Lower leg skin (tissue), 4 donors: Measurements from ENCODE around the gene COX6B2. TPM values are rescaled to one million over a fixed set of nuclear protein-coding genes. Genes with fewer than 3 reads are reported as not detected.
A peak's percentile ranks its signal among the peaks of the same experiment; 100 is the strongest.

ENCODE experiments used
- DNase-seq, 2 donors: peaks; one replicate each; pipeline ENCODE4 v3.0.0-alpha.2; 2019; ENCODE audit warnings: low spot score in 2 of 2
- H3K4me3 ChIP-seq: fragments of 200-600 bp; sonication (generic); 2 replicates; pipeline ENCODE4 v1.5.1; 2017; ENCODE audit warnings: mild to moderate bottlenecking, low read depth; ENCODE audit not compliant: poor library complexity, severe bottlenecking
- CTCF ChIP-seq, 3 donors: fragments of 450-650 bp; IDR thresholded peaks; one replicate each; pipeline ENCODE4 v1.5.1; 2016; ENCODE audit warnings: antibody characterized with exemption in 3 of 3, mild to moderate bottlenecking in 3 of 3, moderate library complexity in 2 of 3
- POLR2A ChIP-seq, 2 donors: fragments of 450-650 bp; IDR thresholded peaks; one replicate each; pipeline ENCODE4 v1.6.1; 2016 to 2017; ENCODE audit warnings: antibody characterized with exemption in 2 of 2, mild to moderate bottlenecking in 1 of 2, moderate library complexity in 1 of 2
- WGBS, 2 donors: methylation state at CpG; one replicate each; pipeline ENCODE4 v1.1.5; 2018; 5-methylcytosine and 5-hydroxymethylcytosine counted together
- intact Hi-C: fragments of 100-400 bp; cut with DNase I; formaldehyde crosslinking; loops from one replicate; pipeline ENCODE4 v1.15.0; 2023; ENCODE audit warnings: low total_unique reads
- total RNA-seq, 4 donors: library from RNA; depleted of rRNA; stranded (reverse); fragments of >200 nt; gene quantifications; one replicate each; pipeline ENCODE4 v1.1.0, GENCODE V29; 2016

COX6B2 gene
- total RNA-seq, 4 donors from 2014 or later, result 0.42 to 1.1 (median 0.49) TPM; not detected in 1

GRCh38 chr19:55387736-55388497, 33.4 kb upstream of the COX6B2 start:
- TF ChIP-seq CTCF (IDR thresholded peaks at IDR 0.05) (no peak), POLR2A (IDR thresholded peaks at IDR 0.05) (no peak)
- intact Hi-C loops, result no loop called here

GRCh38 chr19:55386493-55386971, 32.0 kb upstream of the COX6B2 start:
- H3K4me3 ChIP-seq, result peak overlapping the region; percentile 77
- DNase-seq, result no peak
- no peak for TF ChIP-seq POLR2A (IDR thresholded peaks at IDR 0.05)
- intact Hi-C loops, result no loop called here
- WGBS, 2 donors, result 1 to 3% methylated on average over 18 to 33 of the region's 33 CpGs

More at GRCh38 chr19:55387736-55388497, 33.4 kb upstream of the COX6B2 start:
- no peak for DNase-seq
- 74 to 80% methylated on average over 13 to 24 of the region's 24 CpGs for WGBS, 2 donors
- no peak overlapping the region for H3K4me3 ChIP-seq

- WGBS, 2 donors, result 0% methylated on average over 63 to 66 of the region's 68 CpGs
- intact Hi-C loops, result no loop called here
- peak within 1 kb of the TSS; percentile 77 for H3K4me3 ChIP-seq
- peak; percentile 99 to 100 for DNase-seq
- TF ChIP-seq POLR2A (IDR thresholded peaks at IDR 0.05), result peak in 1 of 2 donors; percentile 93
- no peak for TF ChIP-seq CTCF (IDR thresholded peaks at IDR 0.05)
Measured at GRCh38 chr19:55385724-55386492, 31.4 kb upstream of the COX6B2 start, which contains the start of gene RPL28. Gene RPL28 (plus strand): TSS chr19:55385932. CDS start chr19:55386358, 426 bp downstream.

- 4 to 6% methylated on average over 34 of the region's 34 CpGs for WGBS, 2 donors
- TF ChIP-seq CTCF (IDR thresholded peaks at IDR 0.05) (no peak), POLR2A (IDR thresholded peaks at IDR 0.05) (no peak)
- intact Hi-C loops, result no loop called here
- peak; percentile 98 to 99 for DNase-seq
- no peak overlapping the region for H3K4me3 ChIP-seq
Measured at GRCh38 chr19:55384920-55385723, 30.6 kb upstream of the COX6B2 start.

GRCh38 chr19:55384131-55384919, 29.8 kb upstream of the COX6B2 start, which contains the start of gene TMEM238:
Gene TMEM238 (minus strand): TSS chr19:55384292. CDS start chr19:55384259, 33 bp downstream.
- 43 to 53% methylated on average over 22 to 27 of the region's 72 CpGs for WGBS, 2 donors
- peak; percentile 37 to 88 for DNase-seq

More at GRCh38 chr19:55384131-55384919, 29.8 kb upstream of the COX6B2 start, which contains the start of gene TMEM238:
- intact Hi-C loops, result no loop called here
- no peak for TF ChIP-seq POLR2A (IDR thresholded peaks at IDR 0.05)
- no peak for TF ChIP-seq CTCF (IDR thresholded peaks at IDR 0.05)
- H3K4me3 ChIP-seq, result peak within 1 kb of the TSS; percentile 42
